ENCODE measurements around the gene CUL2.

DNA sequence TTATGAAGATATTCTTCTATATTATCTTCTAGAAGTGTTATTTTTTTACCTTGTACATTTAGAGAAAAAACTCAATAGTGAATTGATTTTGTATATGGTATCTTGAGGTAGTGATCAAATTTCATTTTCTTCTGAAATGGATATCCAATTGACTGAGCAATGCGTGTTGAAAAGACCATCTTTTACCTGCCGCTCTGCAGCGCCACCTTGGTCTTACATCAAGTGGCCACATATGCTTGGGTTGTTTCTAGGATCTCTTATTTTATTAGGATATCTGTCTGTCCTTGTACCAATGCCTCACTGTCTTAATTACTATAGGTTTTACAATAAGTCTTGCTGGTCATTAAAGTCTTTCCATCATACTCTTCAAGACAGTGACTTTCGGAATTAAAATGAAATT, 53.0 kb downstream of the CUL2 start:
- TF ChIP-seq ZBTB17 (tag by site-specific recombination; IDR thresholded peaks at IDR 0.05), result no peak
- TF ChIP-seq ZBTB7A (tag by site-specific recombination; IDR thresholded peaks at IDR 0.05; ENCODE audit: low read depth), result no peak
- TF ChIP-seq CTCF (tag by site-specific recombination; IDR thresholded peaks at IDR 0.05), result no peak
- no peak for TF ChIP-seq ZNF350 (tag by site-specific recombination; IDR thresholded peaks at IDR 0.05)
- TF ChIP-seq ZNF24 (tag by site-specific recombination; IDR thresholded peaks at IDR 0.05), result no peak
- no peak for TF ChIP-seq ZNF670 (tag by site-specific recombination; IDR thresholded peaks at IDR 0.05; ENCODE audit: low read depth)
- TF ChIP-seq ZNF626 (tag by site-specific recombination; IDR thresholded peaks at IDR 0.05), result no peak
- TF ChIP-seq, protein P1, sequence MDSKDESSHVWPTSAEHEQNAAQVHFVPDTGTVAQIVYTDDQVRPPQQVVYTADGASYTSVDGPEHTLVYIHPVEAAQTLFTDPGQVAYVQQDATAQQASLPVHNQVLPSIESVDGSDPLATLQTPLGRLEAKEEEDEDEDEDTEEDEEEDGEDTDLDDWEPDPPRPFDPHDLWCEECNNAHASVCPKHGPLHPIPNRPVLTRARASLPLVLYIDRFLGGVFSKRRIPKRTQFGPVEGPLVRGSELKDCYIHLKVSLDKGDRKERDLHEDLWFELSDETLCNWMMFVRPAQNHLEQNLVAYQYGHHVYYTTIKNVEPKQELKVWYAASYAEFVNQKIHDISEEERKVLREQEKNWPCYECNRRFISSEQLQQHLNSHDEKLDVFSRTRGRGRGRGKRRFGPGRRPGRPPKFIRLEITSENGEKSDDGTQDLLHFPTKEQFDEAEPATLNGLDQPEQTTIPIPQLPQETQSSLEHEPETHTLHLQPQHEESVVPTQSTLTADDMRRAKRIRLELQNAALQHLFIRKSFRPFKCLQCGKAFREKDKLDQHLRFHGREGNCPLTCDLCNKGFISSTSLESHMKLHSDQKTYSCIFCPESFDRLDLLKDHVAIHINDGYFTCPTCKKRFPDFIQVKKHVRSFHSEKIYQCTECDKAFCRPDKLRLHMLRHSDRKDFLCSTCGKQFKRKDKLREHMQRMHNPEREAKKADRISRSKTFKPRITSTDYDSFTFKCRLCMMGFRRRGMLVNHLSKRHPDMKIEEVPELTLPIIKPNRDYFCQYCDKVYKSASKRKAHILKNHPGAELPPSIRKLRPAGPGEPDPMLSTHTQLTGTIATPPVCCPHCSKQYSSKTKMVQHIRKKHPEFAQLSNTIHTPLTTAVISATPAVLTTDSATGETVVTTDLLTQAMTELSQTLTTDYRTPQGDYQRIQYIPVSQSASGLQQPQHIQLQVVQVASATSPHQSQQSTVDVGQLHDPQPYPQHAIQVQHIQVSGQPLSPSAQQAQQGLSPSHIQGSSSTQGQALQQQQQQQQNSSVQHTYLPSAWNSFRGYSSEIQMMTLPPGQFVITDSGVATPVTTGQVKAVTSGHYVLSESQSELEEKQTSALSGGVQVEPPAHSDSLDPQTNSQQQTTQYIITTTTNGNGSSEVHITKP (tag by site-specific recombination; IDR thresholded peaks at IDR 0.05), result no peak

All from HEK293 (cell line).